Erythroblast (primary cell): Measurements from ENCODE around the gene FRG2C.
"Not testable (repeated sequence)": the region's sequence is repeated elsewhere in the genome, so short reads cannot be mapped to it uniquely, and the experiment has no call there.

Experiments
- GATA1 ChIP-seq: IDR thresholded peaks from 2 replicates; pipeline ENCODE4 v1.6.1; 2011; ENCODE audit warnings: low read depth, mild to moderate bottlenecking, control low read depth, low read length, moderate library complexity
- POLR2A ChIP-seq: IDR thresholded peaks from 2 replicates; pipeline ENCODE4 v1.6.1; 2011; ENCODE audit warnings: mild to moderate bottlenecking, low read length

DNA sequence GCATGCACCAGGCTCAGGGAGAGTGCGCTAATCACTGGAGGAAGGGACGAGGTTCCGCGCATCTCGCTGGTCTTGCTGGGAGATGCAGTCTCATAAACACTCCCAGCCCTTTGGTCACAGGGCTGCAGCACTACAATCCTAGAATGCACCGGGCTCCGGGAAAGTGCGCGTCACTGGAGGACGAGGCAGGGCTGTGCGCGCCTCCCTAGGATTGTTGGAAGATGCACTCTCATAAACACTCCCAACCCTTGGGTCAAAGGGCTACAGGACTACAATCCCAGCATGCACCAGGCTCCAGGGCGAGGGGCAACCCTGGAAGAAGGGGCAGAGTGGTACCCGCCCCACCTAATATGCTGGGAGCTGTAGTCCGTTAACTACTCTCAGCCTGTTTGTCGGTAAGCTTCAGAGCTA, 23.0 kb upstream of the FRG2C start:
- TF ChIP-seq POLR2A, GATA1: not testable (repeated sequence)
